ENCODE results near the gene LAMP5.

DNA sequence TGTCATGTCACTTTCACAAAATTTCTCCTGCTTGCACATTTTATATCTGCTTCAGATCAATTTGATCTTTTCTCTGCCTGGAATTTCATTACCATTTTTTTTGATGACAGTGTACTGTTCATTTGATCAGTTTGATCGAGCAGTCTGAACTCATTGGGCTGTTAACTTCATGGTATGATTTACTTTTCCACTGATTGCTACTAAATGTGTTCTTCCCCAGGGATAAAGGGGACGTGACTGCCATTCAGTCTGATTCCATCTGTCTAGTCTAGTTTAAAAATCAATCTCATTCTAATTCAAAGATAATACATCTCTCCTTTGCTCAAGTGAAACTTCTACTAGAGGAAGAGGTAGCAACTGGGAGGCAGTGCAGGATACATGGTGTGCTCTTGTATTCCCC, 21.1 kb downstream of the LAMP5 start:
- TF ChIP-seq, protein P1, sequence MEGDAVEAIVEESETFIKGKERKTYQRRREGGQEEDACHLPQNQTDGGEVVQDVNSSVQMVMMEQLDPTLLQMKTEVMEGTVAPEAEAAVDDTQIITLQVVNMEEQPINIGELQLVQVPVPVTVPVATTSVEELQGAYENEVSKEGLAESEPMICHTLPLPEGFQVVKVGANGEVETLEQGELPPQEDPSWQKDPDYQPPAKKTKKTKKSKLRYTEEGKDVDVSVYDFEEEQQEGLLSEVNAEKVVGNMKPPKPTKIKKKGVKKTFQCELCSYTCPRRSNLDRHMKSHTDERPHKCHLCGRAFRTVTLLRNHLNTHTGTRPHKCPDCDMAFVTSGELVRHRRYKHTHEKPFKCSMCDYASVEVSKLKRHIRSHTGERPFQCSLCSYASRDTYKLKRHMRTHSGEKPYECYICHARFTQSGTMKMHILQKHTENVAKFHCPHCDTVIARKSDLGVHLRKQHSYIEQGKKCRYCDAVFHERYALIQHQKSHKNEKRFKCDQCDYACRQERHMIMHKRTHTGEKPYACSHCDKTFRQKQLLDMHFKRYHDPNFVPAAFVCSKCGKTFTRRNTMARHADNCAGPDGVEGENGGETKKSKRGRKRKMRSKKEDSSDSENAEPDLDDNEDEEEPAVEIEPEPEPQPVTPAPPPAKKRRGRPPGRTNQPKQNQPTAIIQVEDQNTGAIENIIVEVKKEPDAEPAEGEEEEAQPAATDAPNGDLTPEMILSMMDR (IDR thresholded peaks at IDR 0.05 in 4 of 5, conservative IDR thresholded peaks at IDR 0.05 in 1 of 5): no peak
- TF ChIP-seq POLR2A (IDR thresholded peaks at IDR 0.05): no peak
